ENCODE data around the gene ACD. TPM values are rescaled to one million over a fixed set of nuclear protein-coding genes. Genes with fewer than 3 reads are reported as not detected.

The ACD gene
- total RNA-seq, 2 donors from 2014 or later: 11.4 to 33.6 TPM

DNA sequence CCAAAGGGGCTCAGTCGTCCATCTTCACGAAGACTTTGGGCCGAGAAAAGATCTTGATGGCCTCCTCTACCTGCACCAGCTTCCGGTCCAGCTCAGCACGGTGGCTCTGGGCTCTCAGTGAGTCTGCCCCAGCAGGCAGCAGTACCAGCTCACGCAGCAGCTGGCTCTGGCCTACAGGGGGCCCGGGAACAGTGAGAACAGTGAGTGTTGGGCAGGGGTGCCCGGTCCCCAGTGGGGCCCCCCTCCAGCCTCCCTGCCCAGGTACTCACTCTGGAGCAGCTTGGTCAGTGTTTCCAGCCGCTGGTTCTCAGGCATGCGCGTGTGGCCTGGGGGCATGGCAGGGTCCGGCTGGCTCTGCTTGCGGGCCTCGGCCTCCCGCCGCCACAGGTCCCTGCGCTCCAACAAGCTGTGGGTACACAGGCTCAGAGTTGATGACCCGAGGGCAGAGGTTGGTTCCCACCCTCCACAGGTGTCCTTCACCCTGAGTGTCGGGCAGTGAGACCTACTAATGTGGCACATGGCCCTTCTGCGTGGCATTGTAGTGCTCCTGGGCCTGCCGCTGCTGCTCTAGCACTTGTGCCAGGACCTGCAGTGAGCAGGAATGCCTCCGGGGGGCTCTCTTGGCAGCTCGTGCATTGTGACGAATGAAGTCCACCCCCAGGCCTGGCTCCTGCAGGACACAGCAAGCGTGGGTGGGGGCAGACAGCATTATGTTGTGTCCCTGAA, 3.3 kb upstream of the ACD start:
- H3K27ac ChIP-seq: peak overlapping the region; percentile 87 to 97 (median 93)
- DNase-seq: peak; percentile 43 to 61 (median 57)
- H3K4me1 ChIP-seq: peaks cover 82% of the 10 kb centered on the region
- H3K4me3 ChIP-seq: no peak overlapping the region
- 39% methylated on average over 25 of the region's 25 CpGs; no CpG with 5 or more reads in 1 of the 2 donors for WGBS, 2 donors
- TF ChIP-seq POLR2A (IDR thresholded peaks at IDR 0.05): peak in 1 of 3 donors; percentile 13
- TF ChIP-seq, protein P1, sequence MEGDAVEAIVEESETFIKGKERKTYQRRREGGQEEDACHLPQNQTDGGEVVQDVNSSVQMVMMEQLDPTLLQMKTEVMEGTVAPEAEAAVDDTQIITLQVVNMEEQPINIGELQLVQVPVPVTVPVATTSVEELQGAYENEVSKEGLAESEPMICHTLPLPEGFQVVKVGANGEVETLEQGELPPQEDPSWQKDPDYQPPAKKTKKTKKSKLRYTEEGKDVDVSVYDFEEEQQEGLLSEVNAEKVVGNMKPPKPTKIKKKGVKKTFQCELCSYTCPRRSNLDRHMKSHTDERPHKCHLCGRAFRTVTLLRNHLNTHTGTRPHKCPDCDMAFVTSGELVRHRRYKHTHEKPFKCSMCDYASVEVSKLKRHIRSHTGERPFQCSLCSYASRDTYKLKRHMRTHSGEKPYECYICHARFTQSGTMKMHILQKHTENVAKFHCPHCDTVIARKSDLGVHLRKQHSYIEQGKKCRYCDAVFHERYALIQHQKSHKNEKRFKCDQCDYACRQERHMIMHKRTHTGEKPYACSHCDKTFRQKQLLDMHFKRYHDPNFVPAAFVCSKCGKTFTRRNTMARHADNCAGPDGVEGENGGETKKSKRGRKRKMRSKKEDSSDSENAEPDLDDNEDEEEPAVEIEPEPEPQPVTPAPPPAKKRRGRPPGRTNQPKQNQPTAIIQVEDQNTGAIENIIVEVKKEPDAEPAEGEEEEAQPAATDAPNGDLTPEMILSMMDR (IDR thresholded peaks at IDR 0.05): peak in 1 of 7 experiments; percentile 4
- no peak for ATAC-seq
- intact Hi-C loops (cut with DNase I): no loop called here
- no peaks in the 10 kb centered on the region for H3K36me3 ChIP-seq (replicated peaks in 1 of 2; ENCODE audit: insufficient read depth in 1 of 2, low read depth in 2 of 2)
- H3K27me3 ChIP-seq: no peaks in the 10 kb centered on the region
- H3K9me3 ChIP-seq: no peaks in the 10 kb centered on the region

DNA sequence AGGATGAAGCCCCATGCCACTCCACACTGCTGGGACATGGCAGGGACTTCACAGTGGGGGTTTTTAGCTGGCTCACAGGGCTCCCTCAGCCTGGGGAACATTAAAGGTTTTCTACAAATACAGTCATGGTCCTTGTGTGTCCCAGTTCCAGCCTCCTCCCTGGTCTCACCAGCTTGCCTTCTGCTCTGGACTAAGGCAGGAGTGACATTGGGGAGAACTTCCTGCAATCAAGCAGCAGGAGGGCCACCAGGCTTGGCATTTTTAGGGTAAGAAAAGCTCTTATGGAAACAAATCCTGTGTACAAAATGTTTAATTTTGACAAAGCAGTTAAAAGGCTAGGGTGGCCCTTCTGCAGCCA, 2.6 kb upstream of the ACD start:
- H3K4me3 ChIP-seq: no peak overlapping the region
- H3K9me3 ChIP-seq: no peaks in the 10 kb centered on the region
- no peaks in the 10 kb centered on the region for H3K27me3 ChIP-seq
- H3K27ac ChIP-seq: peak overlapping the region; percentile 87 to 97 (median 93)
- intact Hi-C loops (cut with DNase I): no loop called here
- TF ChIP-seq, protein P1 (IDR thresholded peaks at IDR 0.05): no peak
- no peak for DNase-seq
- H3K4me1 ChIP-seq: peaks cover 75% of the 10 kb centered on the region
- no peaks in the 10 kb centered on the region for H3K36me3 ChIP-seq (replicated peaks in 1 of 2; ENCODE audit: insufficient read depth in 1 of 2, low read depth in 2 of 2)
- ATAC-seq: no peak

- intact Hi-C loops (cut with DNase I): no loop called here
- Histone ChIP-seq H3K4me1 (peaks cover 69% of the 10 kb centered on the region), H3K4me3 (no peak overlapping the region), H3K27ac (peak overlapping the region; percentile 92 to 97 (median 96)), H3K9me3 (no peaks in the 10 kb centered on the region), H3K36me3 (replicated peaks in 1 of 2; ENCODE audit: insufficient read depth in 1 of 2, low read depth in 2 of 2) (no peaks in the 10 kb centered on the region), H3K27me3 (no peaks in the 10 kb centered on the region)
- TF ChIP-seq, protein P1 (IDR thresholded peaks at IDR 0.05): no peak
- no peak for TF ChIP-seq POLR2A (IDR thresholded peaks at IDR 0.05)
- DNase-seq: no peak
- WGBS, 2 donors: 53 to 72% methylated on average over 8 to 34 of the region's 34 CpGs
- ATAC-seq: no peak
These were observed 2.0 kb upstream of the ACD start for GRCh38 chr16:67661886-67662652.

DNA sequence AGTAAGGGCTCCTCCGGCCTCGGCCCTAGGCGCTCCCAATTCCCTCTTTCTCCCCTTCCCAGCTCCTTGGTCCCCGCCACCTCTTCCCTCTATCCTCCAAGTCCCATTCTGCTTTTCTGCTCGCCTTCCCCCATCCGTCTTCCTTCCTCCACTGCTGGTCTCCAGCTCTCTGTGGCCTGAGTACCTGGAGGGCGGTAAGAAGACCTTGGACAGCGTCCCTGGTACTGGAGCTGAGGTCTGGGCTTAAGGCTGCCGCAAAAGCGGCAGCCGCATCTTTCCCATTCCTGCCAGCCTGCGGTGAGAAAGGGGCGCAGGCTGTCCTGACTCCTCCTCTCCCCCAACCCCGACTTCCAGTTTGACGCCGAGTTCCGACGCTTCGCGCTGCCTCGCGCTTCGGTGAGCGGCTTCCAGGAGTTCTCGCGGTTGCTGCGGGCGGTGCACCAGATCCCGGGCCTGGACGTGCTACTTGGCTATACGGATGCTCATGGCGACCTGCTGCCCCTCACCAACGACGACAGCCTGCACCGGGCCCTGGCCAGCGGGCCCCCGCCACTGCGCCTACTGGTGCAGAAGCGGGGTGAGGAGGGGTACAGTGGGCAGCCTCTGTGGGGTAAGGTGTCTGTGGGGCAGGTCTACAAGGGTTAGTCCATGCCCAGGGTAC, 1.2 kb upstream of the ACD start:
- Histone ChIP-seq H3K36me3 (replicated peaks in 1 of 2; ENCODE audit: insufficient read depth in 1 of 2, low read depth in 2 of 2) (no peaks in the 10 kb centered on the region), H3K9me3 (no peaks in the 10 kb centered on the region), H3K4me1 (peaks cover 65% of the 10 kb centered on the region), H3K27me3 (no peaks in the 10 kb centered on the region), H3K4me3 (peak overlapping the region; percentile 22 to 33), H3K27ac (peak overlapping the region; percentile 69 to 97 (median 96))
- intact Hi-C loops (cut with DNase I): no loop called here
- TF ChIP-seq, protein P1 (IDR thresholded peaks at IDR 0.05): peak in 1 of 7 experiments; percentile 6
- TF ChIP-seq POLR2A (IDR thresholded peaks at IDR 0.05): peak in 1 of 3 donors; percentile 3
- DNase-seq (peak; percentile 40 to 69 (median 63)), ATAC-seq (peak; percentile 26)
- WGBS, 2 donors: 4 to 5% methylated on average over 11 to 38 of the region's 39 CpGs

All from body of pancreas (tissue), 4 donors.